GM21576 (cell line): ENCODE data around the gene C9orf78.
A peak's percentile ranks its signal among the peaks of the same experiment; 100 is the strongest.
"Not testable (repeated sequence)": the region's sequence is repeated elsewhere in the genome, so short reads cannot be mapped to it uniquely, and the experiment has no call there.

ENCODE experiments used
- ATAC-seq: cut with Tn5 transposase; IDR thresholded peaks from one replicate; pipeline ENCODE4 v1.9.1; 2021; ENCODE audit warnings: mild to moderate bottlenecking, moderate library complexity; ENCODE audit not compliant: unreplicated experiment

Gene C9orf78

DNA sequence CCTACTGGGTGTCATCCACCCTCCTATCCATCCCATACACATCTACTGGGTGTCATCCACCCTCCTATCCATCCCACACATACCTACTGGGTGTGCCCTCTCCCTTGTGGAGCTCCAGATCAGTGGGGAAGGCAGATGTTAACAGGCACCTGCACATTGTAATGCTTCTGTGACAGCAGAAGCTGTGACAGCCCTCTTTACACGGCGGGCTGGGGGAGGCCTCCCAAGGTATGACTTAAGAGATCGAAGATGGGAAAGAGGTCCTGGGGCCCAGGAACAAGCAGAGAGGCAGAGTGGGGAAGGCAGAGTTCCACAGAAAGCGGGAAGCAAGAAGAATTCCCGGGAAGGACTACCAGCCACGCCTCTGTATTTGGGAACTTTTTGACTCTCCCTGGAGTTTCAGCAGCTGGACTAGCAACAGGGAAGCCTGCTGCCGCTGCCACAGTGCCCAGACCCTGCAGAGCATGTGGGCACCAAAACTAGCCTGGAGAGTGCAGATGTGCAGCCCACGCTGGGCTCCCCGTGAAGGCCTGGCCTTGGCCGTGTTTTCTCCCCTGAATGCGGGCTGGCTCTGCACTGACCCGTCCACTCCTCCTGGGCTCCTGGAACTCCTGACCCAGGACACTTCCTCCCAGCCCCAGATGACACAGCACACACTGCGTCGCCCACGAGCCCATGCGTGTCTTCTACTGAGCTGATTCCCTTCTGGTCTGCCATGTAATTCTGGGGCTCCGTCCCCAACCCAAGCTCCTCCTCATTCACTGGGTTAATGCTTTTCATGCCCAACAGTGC, 20.4 kb downstream of the C9orf78 start:
- no peak for ATAC-seq

DNA sequence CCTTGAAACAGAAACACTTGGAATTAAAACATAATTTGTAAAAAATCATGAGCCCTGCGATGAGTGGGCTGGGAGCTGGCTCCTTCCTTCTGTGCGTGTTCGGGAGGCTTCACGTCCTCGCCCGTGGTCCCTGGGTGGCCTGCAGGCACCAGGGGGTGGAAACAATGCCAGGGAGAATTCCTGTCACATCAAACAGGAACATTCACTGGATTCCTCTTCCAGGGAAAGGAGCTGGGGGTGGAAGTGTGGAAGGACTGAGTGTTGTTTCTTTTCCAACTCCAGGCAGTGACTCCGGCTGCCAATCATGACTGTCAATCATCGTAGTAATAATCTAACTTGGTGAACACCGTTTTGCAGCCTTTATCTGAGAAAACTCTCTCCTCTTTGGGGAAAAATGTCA, 21.4 kb downstream of the C9orf78 start:
- no peak for ATAC-seq

- ATAC-seq = no peak
These were observed 22.7 kb downstream of the C9orf78 start for GRCh38 chr9:129812385-129812784.

DNA sequence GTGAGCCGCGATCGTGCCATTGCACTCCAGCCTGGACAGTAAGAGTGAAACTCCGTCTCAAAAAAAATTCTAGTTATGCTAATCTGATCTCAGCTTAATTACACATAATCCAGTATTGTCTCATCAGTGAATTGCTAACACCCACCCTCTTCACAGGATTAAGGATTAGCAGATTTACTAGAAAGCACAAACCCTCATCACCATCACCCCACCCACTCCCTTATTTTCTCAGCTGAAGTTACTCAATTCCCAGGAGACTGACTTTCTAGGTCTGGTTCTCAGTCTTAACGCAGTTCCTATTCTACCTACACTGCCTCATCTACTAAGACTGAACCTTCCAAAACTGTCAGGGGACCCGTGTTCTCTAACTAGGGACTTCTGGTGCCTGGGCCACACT, 23.1 kb downstream of the C9orf78 start:
- no peak for ATAC-seq

- no peak for ATAC-seq
These were observed 24.3 kb downstream of the C9orf78 start for GRCh38 chr9:129810788-129811187.

DNA sequence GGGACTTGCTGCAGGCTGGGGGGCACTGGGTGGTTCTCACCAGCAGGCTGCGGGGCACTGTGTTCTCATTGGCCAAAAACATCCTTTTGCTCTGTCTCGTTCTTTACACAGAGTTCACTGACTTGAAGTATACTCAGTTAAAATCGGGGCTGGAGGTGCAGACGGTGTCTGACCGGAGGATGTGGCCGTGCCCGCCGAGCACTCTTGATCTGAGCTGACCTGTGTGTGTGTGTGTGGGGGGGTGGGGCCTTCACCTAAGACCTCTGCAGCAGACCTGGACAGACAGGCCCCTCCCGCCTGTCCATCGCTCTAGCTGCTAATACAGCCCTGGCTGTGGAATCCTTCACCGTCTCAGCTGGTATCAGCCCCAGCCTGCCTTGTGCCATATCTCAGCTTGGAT, 25.0 kb downstream of the C9orf78 start:
- no peak for ATAC-seq

GRCh38 chr9:129809346-129809745, 25.7 kb downstream of the C9orf78 start:
- no peak for ATAC-seq

- ATAC-seq = no peak
These were observed 29.0 kb downstream of the C9orf78 start for GRCh38 chr9:129806061-129806460.

GRCh38 chr9:129803676-129804060, 31.4 kb downstream of the C9orf78 start:
- ATAC-seq = peak; percentile 3

DNA sequence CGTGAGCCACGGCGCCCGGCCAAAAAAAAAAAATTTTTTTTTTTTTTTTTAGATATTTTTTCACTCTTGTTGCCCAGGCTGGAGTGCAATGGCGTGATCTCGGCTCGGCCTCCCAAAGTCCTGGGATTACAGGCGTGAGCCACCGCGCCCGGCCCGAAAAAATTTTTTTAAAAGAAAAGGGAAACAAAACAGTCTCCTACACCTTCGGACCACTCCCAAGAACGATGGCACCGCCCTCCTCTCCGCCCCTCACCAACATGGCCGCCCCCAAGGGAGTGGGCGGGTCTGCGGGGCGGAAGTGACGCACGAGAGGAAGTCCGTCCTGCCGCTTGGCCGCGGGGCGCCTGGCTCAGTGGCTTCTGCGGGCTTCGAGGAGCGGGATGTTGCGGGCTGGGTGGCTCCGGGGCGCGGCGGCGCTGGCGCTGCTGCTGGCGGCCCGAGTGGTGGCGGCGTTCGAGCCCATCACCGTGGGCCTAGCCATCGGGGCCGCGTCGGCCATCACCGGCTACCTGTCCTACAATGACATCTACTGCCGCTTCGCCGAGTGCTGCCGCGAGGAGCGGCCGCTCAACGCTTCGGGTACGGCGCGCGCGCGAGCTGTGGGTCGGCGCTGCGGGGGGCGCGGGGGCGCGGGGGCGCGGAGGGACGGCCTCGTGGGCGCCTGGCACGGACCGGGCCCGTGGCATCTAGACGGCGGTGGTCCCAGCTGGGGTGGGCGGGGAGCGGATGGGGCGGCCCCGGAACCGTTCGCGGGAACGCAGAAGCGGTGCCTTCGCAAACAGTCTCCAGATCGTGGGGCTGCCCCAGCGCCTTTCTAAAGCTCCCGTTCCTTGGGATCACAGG, 32.0 kb downstream of the C9orf78 start, which contains the start of gene TOR1B:
Gene TOR1B, plus strand, starts transcription at position 352 of the 843 bp plus-strand sequence. Its CDS starts 29 bp downstream, at position 381.
- ATAC-seq = peak; percentile 90

DNA sequence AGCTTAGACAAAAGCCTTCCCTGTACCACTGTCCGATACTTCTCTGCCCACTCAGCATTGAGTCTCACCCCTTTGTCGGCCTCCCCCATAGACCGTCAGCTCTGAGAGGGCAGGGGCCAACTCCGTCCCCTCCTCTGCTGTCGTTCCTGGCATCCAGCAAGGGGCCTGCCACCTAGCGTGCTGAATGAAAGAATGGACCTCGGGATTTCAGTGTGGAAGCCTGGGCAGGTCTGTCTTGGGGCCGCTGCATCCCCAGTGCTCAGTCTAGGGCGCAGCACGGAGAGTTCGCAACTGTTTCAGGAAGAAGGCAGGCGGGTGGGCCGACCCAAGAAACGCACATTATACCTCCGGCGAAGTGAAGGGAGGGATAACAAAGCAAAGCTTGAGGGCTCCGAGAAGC, 33.6 kb downstream of the C9orf78 start:
- ATAC-seq = no peak

DNA sequence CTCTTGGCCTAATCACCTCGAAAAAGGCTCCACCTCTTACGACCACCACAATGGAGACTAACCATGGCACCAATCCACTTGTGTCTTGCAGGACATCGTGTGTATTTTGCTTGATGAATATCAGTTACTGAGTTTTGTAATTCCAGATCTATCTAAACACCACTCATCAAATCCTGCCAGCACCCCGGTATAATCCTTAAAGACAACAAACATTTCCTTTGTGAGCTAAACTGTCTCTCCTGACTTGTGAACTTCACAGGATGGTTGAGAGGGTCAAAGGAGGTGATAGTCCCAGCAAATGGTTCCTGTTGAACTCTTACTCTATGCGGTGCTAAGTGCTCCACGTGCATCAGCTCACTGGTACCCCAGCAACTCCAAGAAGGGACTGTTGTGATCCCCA, 36.1 kb downstream of the C9orf78 start:
- no peak for ATAC-seq

- not testable (repeated sequence) for ATAC-seq
These were observed 39.0 kb downstream of the C9orf78 start for GRCh38 chr9:129796029-129796428.

GRCh38 chr9:129794549-129794948, 40.5 kb downstream of the C9orf78 start:
- ATAC-seq = no peak

GRCh38 chr9:129786481-129786880, 48.6 kb downstream of the C9orf78 start:
- no peak for ATAC-seq

DNA sequence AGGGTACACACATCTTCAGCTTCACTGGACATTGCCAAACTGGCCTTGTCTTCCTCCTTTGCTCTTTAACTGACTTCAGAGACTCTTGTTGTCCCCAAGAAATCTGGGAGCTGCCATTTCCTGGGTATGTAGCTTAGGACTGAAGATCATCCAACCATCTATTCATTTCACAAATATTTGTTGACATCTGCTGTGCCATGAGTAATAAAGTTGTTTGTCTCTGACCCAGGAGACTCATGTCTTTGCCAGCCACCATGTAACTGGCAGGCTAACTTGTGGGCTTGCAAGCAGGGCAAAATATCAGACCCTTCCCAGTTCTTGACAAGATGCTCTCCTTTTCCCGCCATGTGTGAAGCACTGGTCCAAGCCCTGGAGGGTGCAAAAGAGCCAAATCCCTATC, 49.2 kb downstream of the C9orf78 start:
- ATAC-seq = no peak

DNA sequence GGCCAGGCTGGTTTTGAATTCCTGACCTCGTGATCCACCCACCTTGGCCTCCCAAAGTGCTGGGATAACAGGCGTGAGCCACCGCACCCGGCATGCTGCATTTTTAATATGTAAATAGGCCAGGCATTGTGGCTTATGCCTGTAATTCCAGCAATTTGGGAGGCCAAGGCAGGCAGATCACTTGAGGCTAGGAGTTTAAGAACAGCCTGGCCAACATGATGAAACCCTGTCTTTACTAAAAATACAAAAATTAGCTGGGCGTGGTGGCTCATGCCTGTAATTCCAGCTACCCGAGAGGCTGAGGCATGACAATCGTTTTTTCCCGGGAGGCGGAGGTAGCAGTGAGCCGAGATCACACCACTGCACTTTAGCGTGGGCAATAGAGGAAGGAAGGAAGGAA, 50.1 kb downstream of the C9orf78 start:
- not testable (repeated sequence) for ATAC-seq

GRCh38 chr9:129783516-129784361, 51.3 kb downstream of the C9orf78 start:
- ATAC-seq = peak; percentile 50

- ATAC-seq = no peak
These were observed 53.1 kb downstream of the C9orf78 start for GRCh38 chr9:129781981-129782380.

- ATAC-seq = no peak
These were observed 53.9 kb downstream of the C9orf78 start for GRCh38 chr9:129781131-129781530.

GRCh38 chr9:129779560-129780190, 55.4 kb downstream of the C9orf78 start:
- ATAC-seq = no peak
